ENCODE measurements around the gene GLIPR1L1. TPM values are rescaled to one million over a fixed set of nuclear protein-coding genes. Genes with fewer than 3 reads are reported as not detected.

Gene GLIPR1L1
- total and polyA plus RNA-seq, 2 experiments from 2014 or later, result 4.4 TPM; not detected in 1

DNA sequence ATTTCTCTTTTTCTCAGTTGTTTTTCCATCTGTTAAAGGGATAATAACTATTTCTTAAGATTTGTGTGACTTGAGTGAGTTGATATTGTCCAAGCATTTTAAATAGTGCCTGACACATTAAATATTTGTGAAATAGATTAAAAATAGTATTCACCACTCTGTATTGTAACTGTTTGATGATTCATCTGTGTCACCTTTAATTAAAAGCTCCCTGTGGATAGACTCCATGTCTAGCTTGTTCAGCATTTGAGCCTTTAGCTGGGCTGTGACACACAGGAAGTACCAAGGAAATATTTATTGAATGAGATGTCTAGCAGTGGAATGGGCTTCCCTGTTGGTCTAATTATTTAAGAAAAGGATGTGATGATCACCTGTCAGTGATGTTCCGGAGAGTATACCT, 54.6 kb downstream of the GLIPR1L1 start:
- H3K4me1 ChIP-seq (ENCODE audit: insufficient read depth), result peaks cover 11% of the 10 kb centered on the region; the same call in 1 of the 2 replicates
- Mint-ChIP-seq H3K36me3 (ENCODE audit: low read depth) (no peaks in the 10 kb centered on the region), H3K27me3 (ENCODE audit: insufficient read depth, low read depth, poor library complexity) (peaks cover 4% of the 10 kb centered on the region), H3K9me3 (no peaks in the 10 kb centered on the region), H3K4me1 (peaks cover 20% of the 10 kb centered on the region), H3K27ac (no peak overlapping the region), H3K4me3 (no peak overlapping the region)
- no peaks in the 10 kb centered on the region for H3K79me2 ChIP-seq (replicated peaks; ENCODE audit: insufficient read depth)
- H3K27me3 ChIP-seq (ENCODE audit: insufficient read depth), result no peaks in the 10 kb centered on the region
- no peak overlapping the region for H2AFZ ChIP-seq
- no peak overlapping the region for H3K27ac ChIP-seq (ENCODE audit: low read depth)
- TF ChIP-seq, protein P1, sequence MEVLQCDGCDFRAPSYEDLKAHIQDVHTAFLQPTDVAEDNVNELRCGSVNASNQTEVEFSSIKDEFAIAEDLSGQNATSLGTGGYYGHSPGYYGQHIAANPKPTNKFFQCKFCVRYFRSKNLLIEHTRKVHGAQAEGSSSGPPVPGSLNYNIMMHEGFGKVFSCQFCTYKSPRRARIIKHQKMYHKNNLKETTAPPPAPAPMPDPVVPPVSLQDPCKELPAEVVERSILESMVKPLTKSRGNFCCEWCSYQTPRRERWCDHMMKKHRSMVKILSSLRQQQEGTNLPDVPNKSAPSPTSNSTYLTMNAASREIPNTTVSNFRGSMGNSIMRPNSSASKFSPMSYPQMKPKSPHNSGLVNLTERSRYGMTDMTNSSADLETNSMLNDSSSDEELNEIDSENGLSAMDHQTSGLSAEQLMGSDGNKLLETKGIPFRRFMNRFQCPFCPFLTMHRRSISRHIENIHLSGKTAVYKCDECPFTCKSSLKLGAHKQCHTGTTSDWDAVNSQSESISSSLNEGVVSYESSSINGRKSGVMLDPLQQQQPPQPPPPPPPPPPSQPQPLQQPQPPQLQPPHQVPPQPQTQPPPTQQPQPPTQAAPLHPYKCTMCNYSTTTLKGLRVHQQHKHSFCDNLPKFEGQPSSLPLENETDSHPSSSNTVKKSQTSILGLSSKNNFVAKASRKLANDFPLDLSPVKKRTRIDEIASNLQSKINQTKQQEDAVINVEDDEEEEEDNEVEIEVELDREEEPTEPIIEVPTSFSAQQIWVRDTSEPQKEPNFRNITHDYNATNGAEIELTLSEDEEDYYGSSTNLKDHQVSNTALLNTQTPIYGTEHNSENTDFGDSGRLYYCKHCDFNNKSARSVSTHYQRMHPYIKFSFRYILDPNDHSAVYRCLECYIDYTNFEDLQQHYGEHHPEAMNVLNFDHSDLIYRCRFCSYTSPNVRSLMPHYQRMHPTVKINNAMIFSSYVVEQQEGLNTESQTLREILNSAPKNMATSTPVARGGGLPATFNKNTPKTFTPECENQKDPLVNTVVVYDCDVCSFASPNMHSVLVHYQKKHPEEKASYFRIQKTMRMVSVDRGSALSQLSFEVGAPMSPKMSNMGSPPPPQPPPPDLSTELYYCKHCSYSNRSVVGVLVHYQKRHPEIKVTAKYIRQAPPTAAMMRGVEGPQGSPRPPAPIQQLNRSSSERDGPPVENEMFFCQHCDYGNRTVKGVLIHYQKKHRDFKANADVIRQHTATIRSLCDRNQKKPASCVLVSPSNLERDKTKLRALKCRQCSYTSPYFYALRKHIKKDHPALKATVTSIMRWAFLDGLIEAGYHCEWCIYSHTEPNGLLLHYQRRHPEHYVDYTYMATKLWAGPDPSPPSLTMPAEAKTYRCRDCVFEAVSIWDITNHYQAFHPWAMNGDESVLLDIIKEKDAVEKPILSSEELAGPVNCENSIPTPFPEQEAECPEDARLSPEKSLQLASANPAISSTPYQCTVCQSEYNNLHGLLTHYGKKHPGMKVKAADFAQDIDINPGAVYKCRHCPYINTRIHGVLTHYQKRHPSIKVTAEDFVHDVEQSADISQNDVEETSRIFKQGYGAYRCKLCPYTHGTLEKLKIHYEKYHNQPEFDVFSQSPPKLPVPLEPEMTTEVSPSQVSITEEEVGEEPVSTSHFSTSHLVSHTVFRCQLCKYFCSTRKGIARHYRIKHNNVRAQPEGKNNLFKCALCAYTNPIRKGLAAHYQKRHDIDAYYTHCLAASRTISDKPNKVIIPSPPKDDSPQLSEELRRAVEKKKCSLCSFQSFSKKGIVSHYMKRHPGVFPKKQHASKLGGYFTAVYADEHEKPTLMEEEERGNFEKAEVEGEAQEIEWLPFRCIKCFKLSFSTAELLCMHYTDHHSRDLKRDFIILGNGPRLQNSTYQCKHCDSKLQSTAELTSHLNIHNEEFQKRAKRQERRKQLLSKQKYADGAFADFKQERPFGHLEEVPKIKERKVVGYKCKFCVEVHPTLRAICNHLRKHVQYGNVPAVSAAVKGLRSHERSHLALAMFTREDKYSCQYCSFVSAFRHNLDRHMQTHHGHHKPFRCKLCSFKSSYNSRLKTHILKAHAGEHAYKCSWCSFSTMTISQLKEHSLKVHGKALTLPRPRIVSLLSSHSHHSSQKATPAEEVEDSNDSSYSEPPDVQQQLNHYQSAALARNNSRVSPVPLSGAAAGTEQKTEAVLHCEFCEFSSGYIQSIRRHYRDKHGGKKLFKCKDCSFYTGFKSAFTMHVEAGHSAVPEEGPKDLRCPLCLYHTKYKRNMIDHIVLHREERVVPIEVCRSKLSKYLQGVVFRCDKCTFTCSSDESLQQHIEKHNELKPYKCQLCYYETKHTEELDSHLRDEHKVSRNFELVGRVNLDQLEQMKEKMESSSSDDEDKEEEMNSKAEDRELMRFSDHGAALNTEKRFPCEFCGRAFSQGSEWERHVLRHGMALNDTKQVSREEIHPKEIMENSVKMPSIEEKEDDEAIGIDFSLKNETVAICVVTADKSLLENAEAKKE (CRISPR knock-in tag; IDR thresholded peaks at IDR 0.05), result no peak
- TF ChIP-seq, protein P2, sequence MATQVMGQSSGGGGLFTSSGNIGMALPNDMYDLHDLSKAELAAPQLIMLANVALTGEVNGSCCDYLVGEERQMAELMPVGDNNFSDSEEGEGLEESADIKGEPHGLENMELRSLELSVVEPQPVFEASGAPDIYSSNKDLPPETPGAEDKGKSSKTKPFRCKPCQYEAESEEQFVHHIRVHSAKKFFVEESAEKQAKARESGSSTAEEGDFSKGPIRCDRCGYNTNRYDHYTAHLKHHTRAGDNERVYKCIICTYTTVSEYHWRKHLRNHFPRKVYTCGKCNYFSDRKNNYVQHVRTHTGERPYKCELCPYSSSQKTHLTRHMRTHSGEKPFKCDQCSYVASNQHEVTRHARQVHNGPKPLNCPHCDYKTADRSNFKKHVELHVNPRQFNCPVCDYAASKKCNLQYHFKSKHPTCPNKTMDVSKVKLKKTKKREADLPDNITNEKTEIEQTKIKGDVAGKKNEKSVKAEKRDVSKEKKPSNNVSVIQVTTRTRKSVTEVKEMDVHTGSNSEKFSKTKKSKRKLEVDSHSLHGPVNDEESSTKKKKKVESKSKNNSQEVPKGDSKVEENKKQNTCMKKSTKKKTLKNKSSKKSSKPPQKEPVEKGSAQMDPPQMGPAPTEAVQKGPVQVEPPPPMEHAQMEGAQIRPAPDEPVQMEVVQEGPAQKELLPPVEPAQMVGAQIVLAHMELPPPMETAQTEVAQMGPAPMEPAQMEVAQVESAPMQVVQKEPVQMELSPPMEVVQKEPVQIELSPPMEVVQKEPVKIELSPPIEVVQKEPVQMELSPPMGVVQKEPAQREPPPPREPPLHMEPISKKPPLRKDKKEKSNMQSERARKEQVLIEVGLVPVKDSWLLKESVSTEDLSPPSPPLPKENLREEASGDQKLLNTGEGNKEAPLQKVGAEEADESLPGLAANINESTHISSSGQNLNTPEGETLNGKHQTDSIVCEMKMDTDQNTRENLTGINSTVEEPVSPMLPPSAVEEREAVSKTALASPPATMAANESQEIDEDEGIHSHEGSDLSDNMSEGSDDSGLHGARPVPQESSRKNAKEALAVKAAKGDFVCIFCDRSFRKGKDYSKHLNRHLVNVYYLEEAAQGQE (IDR thresholded peaks at IDR 0.05; ENCODE audit: unreplicated experiment), result no peak
- TF ChIP-seq, protein P3, sequence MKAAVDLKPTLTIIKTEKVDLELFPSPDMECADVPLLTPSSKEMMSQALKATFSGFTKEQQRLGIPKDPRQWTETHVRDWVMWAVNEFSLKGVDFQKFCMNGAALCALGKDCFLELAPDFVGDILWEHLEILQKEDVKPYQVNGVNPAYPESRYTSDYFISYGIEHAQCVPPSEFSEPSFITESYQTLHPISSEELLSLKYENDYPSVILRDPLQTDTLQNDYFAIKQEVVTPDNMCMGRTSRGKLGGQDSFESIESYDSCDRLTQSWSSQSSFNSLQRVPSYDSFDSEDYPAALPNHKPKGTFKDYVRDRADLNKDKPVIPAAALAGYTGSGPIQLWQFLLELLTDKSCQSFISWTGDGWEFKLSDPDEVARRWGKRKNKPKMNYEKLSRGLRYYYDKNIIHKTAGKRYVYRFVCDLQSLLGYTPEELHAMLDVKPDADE (IDR thresholded peaks at IDR 0.05), result no peak
- TF ChIP-seq, protein P4, sequence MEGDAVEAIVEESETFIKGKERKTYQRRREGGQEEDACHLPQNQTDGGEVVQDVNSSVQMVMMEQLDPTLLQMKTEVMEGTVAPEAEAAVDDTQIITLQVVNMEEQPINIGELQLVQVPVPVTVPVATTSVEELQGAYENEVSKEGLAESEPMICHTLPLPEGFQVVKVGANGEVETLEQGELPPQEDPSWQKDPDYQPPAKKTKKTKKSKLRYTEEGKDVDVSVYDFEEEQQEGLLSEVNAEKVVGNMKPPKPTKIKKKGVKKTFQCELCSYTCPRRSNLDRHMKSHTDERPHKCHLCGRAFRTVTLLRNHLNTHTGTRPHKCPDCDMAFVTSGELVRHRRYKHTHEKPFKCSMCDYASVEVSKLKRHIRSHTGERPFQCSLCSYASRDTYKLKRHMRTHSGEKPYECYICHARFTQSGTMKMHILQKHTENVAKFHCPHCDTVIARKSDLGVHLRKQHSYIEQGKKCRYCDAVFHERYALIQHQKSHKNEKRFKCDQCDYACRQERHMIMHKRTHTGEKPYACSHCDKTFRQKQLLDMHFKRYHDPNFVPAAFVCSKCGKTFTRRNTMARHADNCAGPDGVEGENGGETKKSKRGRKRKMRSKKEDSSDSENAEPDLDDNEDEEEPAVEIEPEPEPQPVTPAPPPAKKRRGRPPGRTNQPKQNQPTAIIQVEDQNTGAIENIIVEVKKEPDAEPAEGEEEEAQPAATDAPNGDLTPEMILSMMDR (conservative IDR thresholded peaks at IDR 0.05; ENCODE audit: low read depth in 2 of 2), result no peak
- TF ChIP-seq POLR2AphosphoS5 (IDR thresholded peaks at IDR 0.05; ENCODE audit: low read depth), result no peak
- TF ChIP-seq STAT1 (IDR thresholded peaks at IDR 0.05; ENCODE audit: unreplicated experiment), result no peak
- TF ChIP-seq CREB1 (CRISPR knock-in tag; IDR thresholded peaks at IDR 0.05; ENCODE audit: low read depth), result no peak
- TF ChIP-seq JUNB (IDR thresholded peaks at IDR 0.05; ENCODE audit: unreplicated experiment), result no peak
- no peak for TF ChIP-seq EZH2phosphoT487 (IDR thresholded peaks at IDR 0.05; ENCODE audit: unreplicated experiment)
- no peak for TF ChIP-seq ZNF331 (CRISPR knock-in tag; IDR thresholded peaks at IDR 0.05; ENCODE audit: low read depth)
- TF ChIP-seq EZH2 (IDR thresholded peaks at IDR 0.05; ENCODE audit: low read depth, unreplicated experiment), result no peak
- TF ChIP-seq ZNF114 (CRISPR knock-in tag; IDR thresholded peaks at IDR 0.05), result no peak
- no peak for TF ChIP-seq NANOG (IDR thresholded peaks at IDR 0.05; ENCODE audit: borderline replicate concordance)
- no peaks in the 10 kb centered on the region for H3F3A ChIP-seq (replicated peaks; ENCODE audit: low read depth)
- no peaks in the 10 kb centered on the region for H3K9me2 ChIP-seq (ENCODE audit: insufficient read depth)
- no peak overlapping the region for H3K4me2 ChIP-seq
- no peaks in the 10 kb centered on the region for H3K36me3 ChIP-seq (ENCODE audit: insufficient read depth)
- H4K20me1 ChIP-seq (replicated peaks; ENCODE audit: insufficient read depth), result no peaks in the 10 kb centered on the region
- no peak for ATAC-seq
- no peak overlapping the region for H3K4me3 ChIP-seq
- no peak for DNase-seq (ENCODE audit: low spot score)
